SH-SY5Y (cell line): Measurements from ENCODE around the gene TXNDC2.

Experiments used
- GATA2 ChIP-seq: IDR thresholded peaks from 2 replicates; pipeline ENCODE4 v1.6.1; 2011; ENCODE audit warnings: mild to moderate bottlenecking, low read depth, low read length
- GATA3 ChIP-seq: IDR thresholded peaks from 2 replicates; pipeline ENCODE4 v1.6.1; 2011; ENCODE audit warnings: low read depth, mild to moderate bottlenecking, low read length, moderate library complexity

TXNDC2 gene

DNA sequence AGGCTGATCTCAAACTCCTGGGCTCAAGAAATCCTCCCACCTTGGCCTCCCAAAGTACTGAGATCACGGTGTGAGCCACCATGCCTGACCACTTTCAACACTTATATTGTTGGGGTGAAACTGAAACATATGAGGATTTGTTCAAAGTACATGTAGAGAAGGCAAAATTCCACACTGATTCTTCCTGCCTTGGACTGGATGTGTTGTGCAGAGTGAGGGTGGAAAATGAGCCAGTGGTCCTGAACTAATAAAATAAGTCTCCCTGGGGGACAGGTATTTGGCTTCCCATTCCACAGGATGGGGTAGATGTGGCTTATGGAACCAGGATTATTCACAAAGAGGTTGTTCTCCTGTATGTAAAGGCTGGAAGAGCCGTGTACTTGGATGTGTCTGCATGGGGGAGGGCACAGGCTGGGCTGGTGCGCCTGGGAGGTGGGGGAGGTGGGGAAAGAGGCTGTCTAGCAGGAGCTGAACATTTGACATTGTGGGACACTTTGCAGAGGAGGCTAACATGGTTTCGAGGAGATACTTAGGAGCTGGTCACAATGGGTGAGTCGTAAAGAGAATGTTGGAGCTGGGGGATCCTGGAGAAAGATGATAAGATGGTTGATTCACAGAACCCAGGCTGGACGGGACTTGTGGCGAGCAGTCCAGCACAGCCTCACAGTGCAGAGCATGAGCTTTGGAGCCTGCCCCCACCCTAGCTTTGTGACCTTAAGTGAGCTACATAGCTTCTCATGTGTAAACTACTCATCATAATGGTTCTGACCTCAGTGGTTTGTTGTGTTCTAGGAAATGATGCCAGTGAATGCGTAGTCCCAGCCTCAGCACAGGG lies at the start of gene TXNDC2:
Gene TXNDC2, plus strand, starts transcription at position 804 of the 835 bp plus-strand sequence. CDS start 708 bp downstream, outside the sequence.
- TF ChIP-seq GATA3 (no peak), GATA2 (no peak)

- TF ChIP-seq GATA3 (no peak), GATA2 (no peak)
These were observed 47.5 kb upstream of the TXNDC2 start for GRCh38 chr18:9838144-9838877.

DNA sequence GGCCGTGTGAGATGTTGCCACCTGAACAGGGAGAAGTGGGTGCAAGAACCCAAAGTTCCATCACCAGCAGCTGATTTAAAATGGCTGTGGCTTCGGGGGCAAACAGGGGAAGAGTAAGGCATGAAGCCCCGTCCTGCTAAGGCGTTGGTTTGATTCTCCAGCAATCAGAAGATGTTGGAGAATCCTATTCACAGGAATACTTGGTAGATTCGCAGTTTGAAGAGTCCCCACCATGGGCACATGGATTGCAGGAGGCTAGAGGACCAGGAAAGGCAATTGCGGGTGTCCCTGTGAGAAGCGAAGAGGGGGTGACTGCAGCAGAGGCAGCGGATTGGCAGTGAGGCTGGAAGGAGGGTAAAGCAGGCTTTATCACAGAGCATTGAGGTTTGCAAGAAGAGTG lies 46.6 kb upstream of the TXNDC2 start:
- TF ChIP-seq GATA3 (no peak), GATA2 (no peak)

- TF ChIP-seq GATA2 (no peak), GATA3 (no peak)
These were observed 45.9 kb upstream of the TXNDC2 start for GRCh38 chr18:9839853-9840252.

- TF ChIP-seq GATA3 = no peak
- TF ChIP-seq GATA2 = no peak
These were observed 44.0 kb upstream of the TXNDC2 start for GRCh38 chr18:9841752-9842151.

DNA sequence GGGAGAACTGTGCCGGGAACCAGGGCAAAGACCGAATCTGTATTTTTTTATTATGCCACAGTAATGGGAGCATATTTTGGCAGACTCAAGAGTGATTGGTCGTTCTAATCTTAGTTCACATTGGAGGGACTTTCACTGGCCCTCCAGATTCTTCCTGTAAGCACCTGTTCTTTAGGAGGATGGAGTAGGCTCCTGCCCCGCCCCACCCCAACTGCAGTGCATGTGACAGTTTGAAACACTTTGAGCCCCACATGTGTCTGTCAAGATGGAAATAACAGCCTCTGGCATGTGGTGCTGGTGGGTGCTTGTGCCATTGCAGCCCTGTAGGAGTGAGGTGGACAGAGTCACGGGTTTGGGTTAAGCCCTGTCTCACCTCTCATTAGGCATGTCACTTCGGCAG lies 43.3 kb upstream of the TXNDC2 start:
- no peak for TF ChIP-seq GATA2

DNA sequence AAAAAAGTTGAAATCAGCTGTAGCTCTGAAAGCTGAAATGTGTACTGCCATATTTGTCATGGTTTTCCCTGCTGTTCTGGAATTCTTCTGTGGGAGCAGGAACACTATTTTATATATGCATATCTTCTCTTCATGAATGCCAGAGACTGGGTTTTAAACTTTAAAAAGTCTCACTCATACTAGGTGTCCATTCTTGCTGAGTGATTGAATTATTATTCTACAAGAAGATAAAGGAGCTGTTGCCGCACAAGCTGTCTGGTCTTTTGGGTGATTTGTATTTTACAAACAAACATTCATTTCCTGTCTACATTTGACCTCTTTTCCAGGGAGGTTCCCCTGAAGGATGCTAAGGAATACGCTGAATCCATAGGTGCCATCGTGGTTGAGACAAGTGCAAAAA lies 40.5 kb upstream of the TXNDC2 start:
- TF ChIP-seq GATA2 (no peak), GATA3 (no peak)

DNA sequence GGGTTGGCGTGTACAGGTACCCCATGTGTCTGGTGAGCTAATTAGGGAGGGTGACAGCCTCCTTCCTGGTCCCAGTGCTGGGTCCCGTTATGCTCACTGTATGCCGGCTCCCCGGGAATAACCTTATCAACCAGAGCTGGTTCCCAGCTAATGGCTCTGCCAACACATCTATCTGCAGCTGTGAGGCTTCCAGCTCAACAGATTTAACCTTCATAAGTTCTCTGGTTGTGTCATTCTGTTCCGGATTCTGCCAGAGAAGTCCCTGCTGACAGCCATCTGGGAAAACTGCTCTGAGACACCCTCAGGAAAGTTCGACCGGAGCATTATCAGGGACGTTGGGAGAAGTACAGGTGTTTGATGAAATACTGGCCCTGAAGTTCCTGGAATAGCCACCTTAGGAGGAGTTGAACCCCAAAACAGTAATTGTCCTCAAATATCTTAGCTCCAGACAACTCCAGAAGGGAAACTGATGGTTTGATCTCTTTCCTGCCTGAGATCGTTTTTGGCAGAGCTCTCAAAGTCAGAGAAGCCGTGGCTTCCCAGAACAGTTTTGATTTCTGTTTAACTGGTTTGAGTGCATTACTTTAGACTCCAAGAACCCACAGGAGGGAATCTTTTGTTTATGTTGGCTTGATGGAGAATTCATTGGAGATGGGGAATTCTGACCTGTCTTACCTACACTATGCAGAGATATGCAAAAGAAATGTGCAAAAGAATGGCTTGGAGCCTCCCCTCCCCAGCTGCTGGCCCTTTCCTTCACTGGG lies 39.4 kb upstream of the TXNDC2 start:
- TF ChIP-seq GATA2 (no peak), GATA3 (no peak)

DNA sequence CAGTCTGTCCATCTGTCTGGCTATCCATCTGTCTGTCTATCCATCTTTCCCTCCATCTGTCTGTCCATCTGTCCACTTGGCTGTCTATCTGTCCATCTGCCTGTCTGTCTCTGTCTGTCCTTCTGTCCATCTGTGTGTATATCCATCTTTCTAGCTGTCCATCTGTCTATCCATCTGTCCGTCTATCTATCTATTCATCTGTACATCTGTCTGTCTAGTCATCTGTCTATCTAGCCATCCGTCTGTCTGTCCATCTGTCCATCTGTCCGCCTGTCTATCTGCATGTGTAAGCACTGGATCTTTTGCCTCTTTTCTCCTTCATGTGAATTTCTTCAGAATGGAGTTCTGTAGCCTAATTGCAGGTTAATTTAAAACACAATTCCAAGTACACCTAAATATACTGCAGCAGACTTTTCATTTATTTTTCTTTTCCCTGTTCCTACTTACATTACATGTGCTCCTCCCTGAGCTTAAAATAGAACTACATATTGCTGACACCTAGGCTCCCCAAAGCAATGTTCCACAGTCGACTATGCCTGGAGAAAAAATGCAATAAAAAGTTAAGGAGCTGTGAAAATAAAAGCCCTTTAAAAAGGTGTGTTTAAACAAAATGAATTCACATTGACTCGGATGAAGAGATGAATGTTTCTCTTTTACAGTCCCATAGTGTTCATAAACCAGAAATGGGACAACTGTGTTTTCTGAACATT lies 37.4 kb upstream of the TXNDC2 start:
- TF ChIP-seq GATA3 (no peak), GATA2 (no peak)

GRCh38 chr18:9849407-9850283 lies 36.1 kb upstream of the TXNDC2 start:
- TF ChIP-seq GATA2 = no peak
- no peak for TF ChIP-seq GATA3

DNA sequence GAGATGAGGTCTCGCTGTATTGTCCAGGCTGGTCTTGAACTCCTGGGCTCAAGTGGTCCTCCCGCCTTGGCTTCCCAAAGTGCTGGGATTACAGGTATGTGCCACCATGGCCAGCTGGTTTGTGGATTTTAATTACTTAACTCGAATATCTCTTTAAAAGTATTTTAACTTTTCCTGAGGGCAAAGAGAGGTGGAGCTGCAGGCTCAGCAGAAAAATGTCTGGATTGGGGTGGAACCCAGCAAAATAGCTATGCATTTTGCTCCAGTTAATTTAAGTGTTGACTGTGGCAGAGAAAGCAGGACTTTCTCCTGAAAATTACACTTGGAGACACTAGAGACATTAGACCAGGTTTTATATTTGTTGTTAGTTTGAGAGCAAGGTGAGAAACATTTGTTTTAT lies 35.5 kb upstream of the TXNDC2 start:
- TF ChIP-seq GATA2 (no peak), GATA3 (no peak)

GRCh38 chr18:9851511-9851910 lies 34.3 kb upstream of the TXNDC2 start:
- TF ChIP-seq GATA3 = no peak
- no peak for TF ChIP-seq GATA2

DNA sequence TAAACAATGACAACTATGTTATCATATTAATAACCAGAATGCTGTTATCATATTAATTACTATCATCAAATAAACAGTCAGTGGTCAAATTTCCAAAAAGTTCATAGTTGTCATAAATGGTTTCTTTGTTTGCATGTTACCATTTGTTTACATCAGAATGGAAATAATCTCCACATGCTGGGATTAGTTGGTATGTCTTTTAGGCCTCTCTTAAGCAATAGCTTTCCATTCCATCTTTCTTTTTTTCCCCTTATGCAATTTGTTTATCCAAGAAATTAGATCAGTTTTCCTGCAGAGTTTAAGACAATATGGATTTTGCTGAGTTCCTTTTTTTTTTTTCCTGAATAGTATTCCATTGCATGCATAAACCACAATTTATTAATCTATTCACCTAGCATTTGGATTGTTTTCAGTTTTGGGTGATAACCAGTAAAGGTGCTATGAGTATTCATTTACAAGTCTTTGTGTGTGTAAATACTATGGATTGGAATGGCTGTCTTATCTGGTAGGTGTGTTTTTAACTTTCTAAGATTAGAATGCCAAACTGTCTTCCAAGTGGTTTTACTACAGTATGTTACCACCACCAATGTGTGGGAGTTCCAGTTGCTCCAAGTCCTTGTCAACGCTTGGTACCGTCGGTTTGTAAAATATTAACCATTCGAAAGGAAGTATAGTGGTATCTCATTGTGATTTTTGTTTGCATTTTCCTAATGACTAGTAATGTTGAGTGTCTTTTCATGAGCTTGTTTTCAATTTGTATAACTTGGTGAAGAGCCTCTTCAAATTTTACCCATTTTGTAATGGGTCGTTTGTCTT lies 33.3 kb upstream of the TXNDC2 start:
- TF ChIP-seq GATA2 (no peak), GATA3 (no peak)
